Neural crest cell (in vitro differentiated cells): ENCODE results near the gene KCNH8. TPM values are rescaled to one million over a fixed set of nuclear protein-coding genes. Genes with fewer than 3 reads are reported as not detected.

Experiments used
- DNase-seq: peaks from one replicate; pipeline ENCODE4 v3.0.0; 2021; ENCODE audit warnings: low read depth, mixed read lengths, low spot score
- H3K27ac Mint-ChIP-seq: one replicate; pipeline ENCODE4 v1.8.0; 2021; ENCODE audit warnings: mild to moderate bottlenecking, mixed read lengths; ENCODE audit not compliant: unreplicated experiment
- H3K27me3 Mint-ChIP-seq: 2 replicates; pipeline ENCODE4 v1.8.0; 2021; ENCODE audit warnings: low read depth, mild to moderate bottlenecking, mixed read lengths
- H3K36me3 Mint-ChIP-seq: 2 replicates; pipeline ENCODE4 v1.8.0; 2021; ENCODE audit warnings: low read depth, mild to moderate bottlenecking, mixed read lengths
- H3K4me1 Mint-ChIP-seq: 2 replicates; pipeline ENCODE4 v1.8.0; 2021; ENCODE audit warnings: mixed read lengths
- H3K4me3 Mint-ChIP-seq: one replicate; pipeline ENCODE4 v1.8.0; 2021; ENCODE audit warnings: mild to moderate bottlenecking, mixed read lengths
- H3K9me3 Mint-ChIP-seq: 2 replicates; pipeline ENCODE4 v1.8.0; 2021; ENCODE audit warnings: mixed read lengths
- CTCF ChIP-seq: fragments of 200-600 bp; sonication (generic); conservative IDR thresholded peaks from 2 replicates; pipeline ENCODE4 v1.5.0; 2021; ENCODE audit warnings: antibody characterized with exemption, mild to moderate bottlenecking
- total RNA-seq: library from RNA; stranded (reverse); gene quantifications from 2 replicates; pipeline ENCODE4 v1.2.1, GENCODE V29; 2021

Gene KCNH8
- total RNA-seq, 1 donor from 2014 or later = 3.8 TPM

- Mint-ChIP-seq H3K9me3 (no peaks in the 10 kb centered on the region), H3K27me3 (no peaks in the 10 kb centered on the region), H3K27ac (no peak overlapping the region), H3K36me3 (peaks cover 4% of the 10 kb centered on the region), H3K4me3 (no peak overlapping the region), H3K4me1 (no peaks in the 10 kb centered on the region)
- no peak for TF ChIP-seq CTCF
- DNase-seq = no peak
Measured at GRCh38 chr3:19531426-19531825, 383.1 kb downstream of the KCNH8 start.

- Mint-ChIP-seq H3K27me3 (peaks cover 2% of the 10 kb centered on the region), H3K4me3 (no peak overlapping the region), H3K36me3 (no peaks in the 10 kb centered on the region), H3K27ac (no peak overlapping the region), H3K9me3 (peaks cover 3% of the 10 kb centered on the region), H3K4me1 (no peaks in the 10 kb centered on the region)
- no peak for TF ChIP-seq CTCF
- DNase-seq = no peak
Measured at GRCh38 chr3:19539518-19540392, 391.4 kb downstream of the KCNH8 start.

GRCh38 chr3:19540464-19540863 is 392.2 kb downstream of the KCNH8 start:
- Mint-ChIP-seq H3K36me3 (no peaks in the 10 kb centered on the region), H3K4me3 (no peak overlapping the region), H3K9me3 (peaks cover 3% of the 10 kb centered on the region), H3K27me3 (peaks cover 2% of the 10 kb centered on the region), H3K4me1 (no peaks in the 10 kb centered on the region), H3K27ac (no peak overlapping the region)
- TF ChIP-seq CTCF = no peak
- DNase-seq = no peak

GRCh38 chr3:19541284-19541683 is 393.0 kb downstream of the KCNH8 start:
- Mint-ChIP-seq H3K36me3 (no peaks in the 10 kb centered on the region), H3K4me1 (no peaks in the 10 kb centered on the region), H3K27me3 (peaks cover 2% of the 10 kb centered on the region), H3K9me3 (peaks cover 3% of the 10 kb centered on the region), H3K27ac (no peak overlapping the region), H3K4me3 (no peak overlapping the region)
- no peak for TF ChIP-seq CTCF
- no peak for DNase-seq

- peaks cover 3% of the 10 kb centered on the region for H3K9me3 Mint-ChIP-seq
- H3K27me3 Mint-ChIP-seq = peaks cover 2% of the 10 kb centered on the region
- H3K36me3 Mint-ChIP-seq = no peaks in the 10 kb centered on the region
- peak; percentile 71 for TF ChIP-seq CTCF
- no peak overlapping the region for H3K27ac Mint-ChIP-seq
- no peak overlapping the region for H3K4me3 Mint-ChIP-seq
- no peak for DNase-seq
- peaks cover 11% of the 10 kb centered on the region for H3K4me1 Mint-ChIP-seq
Measured at GRCh38 chr3:19543212-19543841, 395.0 kb downstream of the KCNH8 start.
